Fibroblast of mammary gland (primary cell): Measurements from ENCODE around the gene VOPP1.

Experiments
- DNase-seq: peaks from one replicate; pipeline ENCODE4 v3.0.0-alpha.2; 2010; ENCODE audit warnings: low read depth
- H3K4me3 ChIP-seq: 2 replicates; pipeline ENCODE4 v1.5.1; 2011; ENCODE audit warnings: low read depth, mild to moderate bottlenecking, low read length, moderate library complexity; ENCODE audit not compliant: control insufficient read depth
- CTCF ChIP-seq: conservative IDR thresholded peaks from 2 replicates; pipeline ENCODE4 v1.5.1; 2011; ENCODE audit warnings: low read depth, low read length, inconsistent platforms; ENCODE audit not compliant: control insufficient read depth, insufficient read depth

The VOPP1 gene

GRCh38 chr7:55490099-55490498 lies 82.2 kb downstream of the VOPP1 start:
- DNase-seq, result no peak
- H3K4me3 ChIP-seq, result no peak overlapping the region
- no peak for TF ChIP-seq CTCF

GRCh38 chr7:55489552-55489951 lies 82.8 kb downstream of the VOPP1 start:
- H3K4me3 ChIP-seq, result no peak overlapping the region
- no peak for DNase-seq
- no peak for TF ChIP-seq CTCF

- H3K4me3 ChIP-seq, result no peak overlapping the region
- no peak for DNase-seq
- TF ChIP-seq CTCF, result no peak
These were observed 83.4 kb downstream of the VOPP1 start for GRCh38 chr7:55488804-55489340.

GRCh38 chr7:55488216-55488615 lies 84.1 kb downstream of the VOPP1 start:
- no peak overlapping the region for H3K4me3 ChIP-seq
- DNase-seq, result no peak
- no peak for TF ChIP-seq CTCF

GRCh38 chr7:55486991-55487390 lies 85.3 kb downstream of the VOPP1 start:
- no peak overlapping the region for H3K4me3 ChIP-seq
- DNase-seq, result no peak
- TF ChIP-seq CTCF, result no peak

- DNase-seq, result no peak
- no peak for TF ChIP-seq CTCF
- H3K4me3 ChIP-seq, result no peak overlapping the region
These were observed 86.1 kb downstream of the VOPP1 start for GRCh38 chr7:55486192-55486590.
